Measurements from ENCODE around the gene ARF6.

The ARF6 gene

DNA sequence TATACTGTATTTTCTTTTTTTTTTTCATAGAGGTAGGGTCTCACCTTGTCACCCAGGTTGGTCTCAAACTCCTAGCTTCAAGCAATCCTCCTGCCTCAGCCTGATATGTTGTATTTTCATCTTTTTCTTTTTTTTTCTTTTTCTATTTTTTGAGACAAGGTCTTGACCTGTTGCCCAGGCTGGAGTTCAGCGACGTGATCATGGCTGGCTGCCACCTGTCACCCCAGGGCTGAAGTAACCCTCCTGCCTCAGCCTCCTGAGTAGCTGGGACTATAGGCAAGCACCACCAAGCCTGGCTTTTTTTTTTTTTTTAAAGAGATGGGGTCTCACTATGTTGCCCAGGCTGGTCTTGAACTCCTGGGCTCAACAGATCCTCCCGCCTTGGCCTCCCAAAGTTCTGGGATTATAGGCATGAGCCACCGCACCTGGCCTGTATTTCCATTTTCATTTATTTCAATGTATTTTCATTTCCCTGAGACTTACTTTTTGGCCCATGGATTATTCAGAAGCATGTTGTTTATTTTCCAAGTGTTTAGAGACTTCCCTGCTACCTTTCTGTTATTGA, 16.2 kb upstream of the ARF6 start:
- Histone ChIP-seq H3K4me1 (ENCODE audit: control insufficient read depth in 2 of 2, insufficient read depth in 2 of 2, low read length in 2 of 2) (peaks cover 4 to 10% of the 10 kb centered on the region in 2 donors), H3K9me3 (ENCODE audit: control insufficient read depth in 2 of 2, low read length in 2 of 2) (no peaks in the 10 kb centered on the region), H3K27me3 (ENCODE audit: control insufficient read depth in 2 of 2, insufficient read depth in 2 of 2, low read length in 2 of 2) (no peaks in the 10 kb centered on the region)

DNA sequence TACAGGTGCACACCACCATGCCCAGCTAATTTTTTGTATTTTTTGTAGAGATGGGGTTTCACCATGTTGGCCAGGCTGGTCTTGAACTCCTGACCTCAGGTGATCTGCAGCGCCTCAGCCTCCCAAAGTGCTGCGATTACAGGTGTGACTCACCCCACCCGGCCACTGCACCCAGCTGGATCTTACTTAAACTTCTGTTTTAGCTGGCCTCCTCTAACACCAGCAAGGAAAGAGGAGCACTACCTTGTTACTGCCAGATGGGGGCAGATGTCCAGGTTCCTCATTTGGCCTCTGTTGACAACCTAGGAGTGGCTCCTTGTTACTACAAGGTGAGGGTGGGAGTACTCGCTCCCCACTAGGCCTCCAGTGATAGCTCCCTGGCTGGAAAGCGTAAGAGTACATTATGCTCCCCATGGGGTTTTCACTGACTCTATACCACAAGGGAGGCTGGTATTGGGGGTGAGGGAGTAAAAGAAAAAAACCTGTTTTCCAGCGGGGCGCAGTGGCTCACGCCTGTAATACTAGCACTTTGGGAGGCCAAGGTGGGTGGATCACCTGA, 13.2 kb upstream of the ARF6 start:
- H3K9ac ChIP-seq (ENCODE audit: low read depth in 1 of 2, low read length in 2 of 2): peak overlapping the region; percentile 11 to 41
- H3K27ac ChIP-seq (ENCODE audit: low read depth in 2 of 2, low read length in 2 of 2): peak overlapping the region; percentile 80 to 87
- H3K36me3 ChIP-seq (ENCODE audit: control insufficient read depth in 2 of 2, insufficient read depth in 2 of 2, low read length in 2 of 2): no peaks in the 10 kb centered on the region
- peak overlapping the region in 1 of 2 donors; percentile 13 for H3K4me3 ChIP-seq (ENCODE audit: low read length in 2 of 2)
- H3K4me1 ChIP-seq (ENCODE audit: control insufficient read depth in 2 of 2, insufficient read depth in 2 of 2, low read length in 2 of 2): peaks cover 4 to 10% of the 10 kb centered on the region in 2 donors
- no peaks in the 10 kb centered on the region for H3K27me3 ChIP-seq (ENCODE audit: control insufficient read depth in 2 of 2, insufficient read depth in 2 of 2, low read length in 2 of 2)
- no peaks in the 10 kb centered on the region for H3K9me3 ChIP-seq (ENCODE audit: control insufficient read depth in 2 of 2, low read length in 2 of 2)

More for the DNA sequence above, 16.2 kb upstream of the ARF6 start:
- Histone ChIP-seq H3K36me3 (ENCODE audit: control insufficient read depth in 2 of 2, insufficient read depth in 2 of 2, low read length in 2 of 2) (no peaks in the 10 kb centered on the region), H3K27ac (ENCODE audit: low read depth in 2 of 2, low read length in 2 of 2) (no peak overlapping the region), H3K4me3 (ENCODE audit: low read length in 2 of 2) (no peak overlapping the region), H3K9ac (ENCODE audit: low read depth in 1 of 2, low read length in 2 of 2) (no peak overlapping the region)

DNA sequence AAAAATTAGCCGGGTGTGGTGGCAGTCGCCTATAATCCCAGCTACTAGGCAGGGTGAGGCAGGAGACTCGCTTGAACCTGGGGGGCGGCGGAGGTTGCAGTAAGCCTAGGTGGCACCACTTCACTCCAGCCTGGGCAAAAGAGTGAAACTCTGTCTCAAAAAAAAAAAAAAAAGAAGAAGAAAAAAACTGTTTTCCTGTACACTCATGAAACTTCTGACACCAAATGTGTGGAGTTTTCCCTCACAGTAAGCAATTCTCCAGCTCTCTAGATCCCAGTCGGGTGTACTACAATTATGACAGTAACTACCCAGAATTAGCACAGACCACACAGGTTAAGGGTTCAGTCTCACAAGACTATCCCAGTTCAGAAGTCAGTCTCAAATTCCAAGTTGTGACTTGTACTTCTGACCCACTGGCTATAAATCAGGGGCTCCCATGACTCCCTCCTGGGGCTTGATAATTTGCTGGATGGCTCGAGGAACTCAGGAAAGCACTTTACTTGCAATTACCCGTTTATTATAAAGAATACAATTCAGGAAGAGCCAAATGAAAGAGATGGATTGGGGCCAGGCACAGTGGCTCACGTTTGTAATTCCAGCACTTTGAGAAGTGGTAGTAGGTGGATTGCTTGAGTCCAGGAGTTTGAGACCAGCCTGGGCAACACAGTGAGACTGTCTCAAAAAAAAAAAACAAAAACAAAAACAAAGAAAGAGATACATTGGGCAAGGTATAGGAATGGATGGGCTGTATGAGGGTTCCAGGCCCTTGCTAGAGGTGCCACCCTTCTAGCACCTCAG, 12.4 kb upstream of the ARF6 start:
- peaks cover 4 to 13% of the 10 kb centered on the region in 2 donors for H3K4me1 ChIP-seq (ENCODE audit: control insufficient read depth in 2 of 2, insufficient read depth in 2 of 2, low read length in 2 of 2)
- H3K27me3 ChIP-seq (ENCODE audit: control insufficient read depth in 2 of 2, insufficient read depth in 2 of 2, low read length in 2 of 2): no peaks in the 10 kb centered on the region
- no peaks in the 10 kb centered on the region for H3K9me3 ChIP-seq (ENCODE audit: control insufficient read depth in 2 of 2, low read length in 2 of 2)
- H3K9ac ChIP-seq (ENCODE audit: low read depth in 1 of 2, low read length in 2 of 2): peak overlapping the region; percentile 12 to 41
- H3K4me3 ChIP-seq (ENCODE audit: low read length in 2 of 2): peak overlapping the region in 1 of 2 donors; percentile 13
- no peaks in the 10 kb centered on the region for H3K36me3 ChIP-seq (ENCODE audit: control insufficient read depth in 2 of 2, insufficient read depth in 2 of 2, low read length in 2 of 2)
- H3K27ac ChIP-seq (ENCODE audit: low read depth in 2 of 2, low read length in 2 of 2): peak overlapping the region; percentile 80 to 87

DNA sequence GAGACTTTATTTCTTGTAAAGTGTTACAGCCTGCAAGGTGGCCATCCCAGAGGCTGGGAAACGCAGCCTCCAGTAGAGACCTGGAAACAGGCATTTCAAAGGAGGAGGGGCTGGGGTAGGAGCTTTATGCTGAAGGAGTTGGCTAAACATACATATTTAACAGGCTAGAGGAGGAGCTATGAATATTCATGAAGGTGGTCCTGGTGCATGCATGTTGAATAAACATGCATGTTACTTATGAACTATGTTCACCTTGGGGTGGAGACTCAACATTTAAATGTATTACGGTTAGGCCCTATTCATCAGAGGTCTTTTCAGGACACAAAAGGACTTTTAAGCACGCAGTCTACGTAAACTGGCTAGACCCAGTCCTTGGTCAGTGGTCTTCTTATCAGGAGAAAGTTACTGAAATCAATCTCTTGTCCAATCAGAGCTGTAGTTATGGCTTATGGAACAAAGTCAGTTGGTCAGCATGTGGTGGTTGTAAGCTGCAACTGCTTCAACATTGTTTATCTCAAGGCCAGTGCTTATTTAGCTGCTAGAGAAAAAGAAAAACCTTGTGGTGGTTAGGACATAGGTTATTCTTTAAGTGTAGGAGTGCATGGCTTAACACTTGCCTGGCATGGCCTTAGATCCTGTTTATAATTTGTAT, 11.4 kb upstream of the ARF6 start:
- H3K4me3 ChIP-seq (ENCODE audit: low read length in 2 of 2): no peak overlapping the region
- no peaks in the 10 kb centered on the region for H3K9me3 ChIP-seq (ENCODE audit: control insufficient read depth in 2 of 2, low read length in 2 of 2)

DNA sequence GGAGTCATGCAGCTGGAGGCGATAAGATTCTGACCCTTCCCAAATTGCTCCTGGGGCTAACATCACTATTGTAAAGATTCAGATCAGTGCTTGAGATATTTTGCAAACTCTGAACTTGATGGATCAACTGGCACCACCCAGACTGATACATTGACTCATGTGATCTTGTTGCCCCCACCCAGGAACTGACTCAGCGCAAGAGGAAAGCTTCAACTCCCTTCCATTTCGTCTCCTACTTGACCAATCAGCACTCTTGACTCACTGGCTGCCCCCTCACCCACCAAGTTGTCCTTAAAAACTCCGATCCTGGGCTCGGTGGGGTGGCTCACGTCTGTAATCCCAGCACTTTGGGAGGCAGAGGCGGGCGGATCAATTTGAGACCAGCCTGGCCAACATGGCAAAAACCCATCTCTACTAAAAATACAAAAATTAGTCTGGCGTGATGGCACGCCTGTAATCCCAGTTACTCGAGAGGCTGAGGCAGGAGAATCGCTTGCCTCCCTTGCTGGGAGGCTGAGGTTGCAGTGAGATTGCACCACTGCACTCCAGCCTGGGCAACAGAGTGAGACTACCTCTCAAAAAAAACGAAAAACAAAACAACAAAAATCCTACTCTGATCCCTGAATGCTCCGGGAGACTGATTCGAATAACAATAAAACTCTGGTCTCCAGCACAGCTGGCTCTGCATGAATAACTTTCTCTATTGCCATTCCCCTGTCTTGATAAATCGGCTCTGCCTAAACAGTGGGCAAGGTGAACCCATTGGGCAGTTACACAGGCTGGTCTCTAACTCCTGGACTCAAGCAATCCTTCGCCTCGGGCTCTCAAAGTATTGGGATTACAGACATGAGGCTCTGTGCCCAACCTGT, 9.8 kb upstream of the ARF6 start:
- Histone ChIP-seq H3K4me1 (ENCODE audit: control insufficient read depth in 2 of 2, insufficient read depth in 2 of 2, low read length in 2 of 2) (peaks cover 9 to 26% of the 10 kb centered on the region in 2 donors), H3K27ac (ENCODE audit: low read depth in 2 of 2, low read length in 2 of 2) (no peak overlapping the region), H3K36me3 (ENCODE audit: control insufficient read depth in 2 of 2, insufficient read depth in 2 of 2, low read length in 2 of 2) (no peaks in the 10 kb centered on the region), H3K9me3 (ENCODE audit: control insufficient read depth in 2 of 2, low read length in 2 of 2) (no peaks in the 10 kb centered on the region), H3K9ac (ENCODE audit: low read depth in 1 of 2, low read length in 2 of 2) (no peak overlapping the region), H3K4me3 (ENCODE audit: low read length in 2 of 2) (no peak overlapping the region), H3K27me3 (ENCODE audit: control insufficient read depth in 2 of 2, insufficient read depth in 2 of 2, low read length in 2 of 2) (no peaks in the 10 kb centered on the region)

More for the DNA sequence above, 11.4 kb upstream of the ARF6 start:
- H3K27me3 ChIP-seq (ENCODE audit: control insufficient read depth in 2 of 2, insufficient read depth in 2 of 2, low read length in 2 of 2): no peaks in the 10 kb centered on the region
- H3K9ac ChIP-seq (ENCODE audit: low read depth in 1 of 2, low read length in 2 of 2): no peak overlapping the region
- H3K27ac ChIP-seq (ENCODE audit: low read depth in 2 of 2, low read length in 2 of 2): no peak overlapping the region
- H3K4me1 ChIP-seq (ENCODE audit: control insufficient read depth in 2 of 2, insufficient read depth in 2 of 2, low read length in 2 of 2): peaks cover 4 to 18% of the 10 kb centered on the region in 2 donors
- no peaks in the 10 kb centered on the region for H3K36me3 ChIP-seq (ENCODE audit: control insufficient read depth in 2 of 2, insufficient read depth in 2 of 2, low read length in 2 of 2)

DNA sequence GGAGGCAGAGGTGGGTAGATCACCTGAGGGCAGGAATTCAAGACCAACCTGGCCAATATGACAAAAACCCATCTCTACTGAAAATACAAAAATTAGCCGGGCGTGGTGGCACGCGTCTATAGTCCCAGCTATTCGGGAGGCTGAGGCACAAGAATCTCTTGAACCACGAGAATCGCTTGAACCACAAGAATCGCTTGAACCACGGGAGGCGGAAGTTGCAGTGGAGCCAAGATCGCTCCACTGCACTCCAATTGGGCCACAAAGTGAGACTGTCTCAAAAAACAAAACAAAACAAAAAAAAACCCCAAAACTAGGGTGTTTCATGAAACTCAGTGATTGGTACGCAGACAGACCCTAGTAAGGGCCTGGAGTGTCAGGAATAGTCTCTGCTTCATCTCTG, 6.4 kb upstream of the ARF6 start:
- no peak overlapping the region for H3K4me3 ChIP-seq (ENCODE audit: low read length in 2 of 2)
- H3K4me1 ChIP-seq (ENCODE audit: control insufficient read depth in 2 of 2, insufficient read depth in 2 of 2, low read length in 2 of 2): peaks cover 7 to 19% of the 10 kb centered on the region in 2 donors
- H3K9me3 ChIP-seq (ENCODE audit: control insufficient read depth in 2 of 2, low read length in 2 of 2): no peaks in the 10 kb centered on the region
- no peaks in the 10 kb centered on the region for H3K27me3 ChIP-seq (ENCODE audit: control insufficient read depth in 2 of 2, insufficient read depth in 2 of 2, low read length in 2 of 2)
- no peak overlapping the region for H3K9ac ChIP-seq (ENCODE audit: low read depth in 1 of 2, low read length in 2 of 2)
- H3K36me3 ChIP-seq (ENCODE audit: control insufficient read depth in 2 of 2, insufficient read depth in 2 of 2, low read length in 2 of 2): no peaks in the 10 kb centered on the region
- no peak overlapping the region for H3K27ac ChIP-seq (ENCODE audit: low read depth in 2 of 2, low read length in 2 of 2)

DNA sequence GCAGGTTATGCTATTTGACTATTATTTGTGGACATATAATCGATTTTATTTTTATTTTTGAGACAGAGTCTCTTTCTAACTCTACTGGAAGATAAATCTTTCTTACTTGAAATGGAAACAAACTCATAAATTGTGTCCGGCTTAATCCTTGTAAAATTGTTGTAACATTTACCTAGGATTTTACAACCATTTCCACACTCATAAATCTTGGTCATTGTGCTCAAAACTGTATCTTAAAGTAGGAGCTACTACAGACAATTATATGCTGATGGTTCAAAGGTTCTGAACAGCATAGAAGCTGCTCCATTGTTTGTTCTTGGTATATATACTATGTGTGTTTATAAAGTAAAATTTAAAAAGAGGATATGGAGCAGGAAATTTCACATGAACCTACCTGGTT, 4.6 kb upstream of the ARF6 start:
- H3K4me3 ChIP-seq (ENCODE audit: low read length in 2 of 2): peak overlapping the region in 1 of 2 donors; percentile 20
- no peaks in the 10 kb centered on the region for H3K9me3 ChIP-seq (ENCODE audit: control insufficient read depth in 2 of 2, low read length in 2 of 2)
- H3K27me3 ChIP-seq (ENCODE audit: control insufficient read depth in 2 of 2, insufficient read depth in 2 of 2, low read length in 2 of 2): no peaks in the 10 kb centered on the region
- no peaks in the 10 kb centered on the region for H3K36me3 ChIP-seq (ENCODE audit: control insufficient read depth in 2 of 2, insufficient read depth in 2 of 2, low read length in 2 of 2)
- no peak overlapping the region for H3K9ac ChIP-seq (ENCODE audit: low read depth in 1 of 2, low read length in 2 of 2)
- peak overlapping the region; percentile 77 to 80 for H3K27ac ChIP-seq (ENCODE audit: low read depth in 2 of 2, low read length in 2 of 2)
- peaks cover 13 to 24% of the 10 kb centered on the region in 2 donors for H3K4me1 ChIP-seq (ENCODE audit: control insufficient read depth in 2 of 2, insufficient read depth in 2 of 2, low read length in 2 of 2)

DNA sequence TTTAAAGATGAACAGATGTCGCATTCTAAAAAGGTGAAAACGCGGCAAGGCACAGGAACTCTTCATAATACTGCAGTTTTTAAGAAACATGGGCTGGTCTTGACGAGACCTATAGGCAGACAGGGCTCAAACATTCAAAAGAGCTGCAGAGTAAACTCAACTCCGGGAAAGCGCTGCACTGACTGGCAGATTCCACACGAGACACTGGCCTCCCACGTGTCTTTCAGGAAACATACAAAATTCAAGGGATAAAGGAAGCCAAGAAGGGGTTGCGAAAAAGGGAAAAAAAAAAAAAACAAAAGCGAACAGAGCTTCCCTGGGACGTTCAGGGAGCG, 614 bp upstream of the ARF6 start:
- peak overlapping the region; percentile 95 to 96 for H3K4me3 ChIP-seq (ENCODE audit: low read length in 2 of 2)
- H3K9ac ChIP-seq (ENCODE audit: low read depth in 1 of 2, low read length in 2 of 2): peak overlapping the region; percentile 97 to 100
- no peaks in the 10 kb centered on the region for H3K27me3 ChIP-seq (ENCODE audit: control insufficient read depth in 2 of 2, insufficient read depth in 2 of 2, low read length in 2 of 2)
- peaks cover 11 to 13% of the 10 kb centered on the region in 2 donors for H3K36me3 ChIP-seq (ENCODE audit: control insufficient read depth in 2 of 2, insufficient read depth in 2 of 2, low read length in 2 of 2)
- H3K9me3 ChIP-seq (ENCODE audit: control insufficient read depth in 2 of 2, low read length in 2 of 2): no peaks in the 10 kb centered on the region
- peak overlapping the region; percentile 100 for H3K27ac ChIP-seq (ENCODE audit: low read depth in 2 of 2, low read length in 2 of 2)
- peaks cover 20 to 26% of the 10 kb centered on the region in 2 donors for H3K4me1 ChIP-seq (ENCODE audit: control insufficient read depth in 2 of 2, insufficient read depth in 2 of 2, low read length in 2 of 2)

DNA sequence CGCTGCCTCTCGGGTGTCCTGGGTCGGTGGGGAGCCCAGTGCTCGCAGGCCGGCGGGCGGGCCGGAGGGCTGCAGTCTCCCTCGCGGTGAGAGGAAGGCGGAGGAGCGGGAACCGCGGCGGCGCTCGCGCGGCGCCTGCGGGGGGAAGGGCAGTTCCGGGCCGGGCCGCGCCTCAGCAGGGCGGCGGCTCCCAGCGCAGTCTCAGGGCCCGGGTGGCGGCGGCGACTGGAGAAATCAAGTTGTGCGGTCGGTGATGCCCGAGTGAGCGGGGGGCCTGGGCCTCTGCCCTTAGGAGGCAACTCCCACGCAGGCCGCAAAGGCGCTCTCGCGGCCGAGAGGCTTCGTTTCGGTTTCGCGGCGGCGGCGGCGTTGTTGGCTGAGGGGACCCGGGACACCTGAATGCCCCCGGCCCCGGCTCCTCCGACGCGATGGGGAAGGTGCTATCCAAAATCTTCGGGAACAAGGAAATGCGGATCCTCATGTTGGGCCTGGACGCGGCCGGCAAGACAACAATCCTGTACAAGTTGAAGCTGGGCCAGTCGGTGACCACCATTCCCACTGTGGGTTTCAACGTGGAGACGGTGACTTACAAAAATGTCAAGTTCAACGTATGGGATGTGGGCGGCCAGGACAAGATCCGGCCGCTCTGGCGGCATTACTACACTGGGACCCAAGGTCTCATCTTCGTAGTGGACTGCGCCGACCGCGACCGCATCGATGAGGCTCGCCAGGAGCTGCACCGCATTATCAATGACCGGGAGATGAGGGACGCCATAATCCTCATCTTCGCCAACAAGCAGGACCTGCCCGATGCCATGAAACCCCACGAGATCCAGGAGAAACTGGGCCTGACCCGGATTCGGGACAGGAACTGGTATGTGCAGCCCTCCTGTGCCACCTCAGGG, 679 bp downstream of the ARF6 start:
- Histone ChIP-seq H3K4me1 (ENCODE audit: control insufficient read depth in 2 of 2, insufficient read depth in 2 of 2, low read length in 2 of 2) (peaks cover 22 to 34% of the 10 kb centered on the region in 2 donors), H3K9me3 (ENCODE audit: control insufficient read depth in 2 of 2, low read length in 2 of 2) (no peaks in the 10 kb centered on the region), H3K9ac (ENCODE audit: low read depth in 1 of 2, low read length in 2 of 2) (peak overlapping the region; percentile 97 to 100)

More for the DNA sequence above, 679 bp downstream of the ARF6 start:
- H3K27ac ChIP-seq (ENCODE audit: low read depth in 2 of 2, low read length in 2 of 2): peak overlapping the region; percentile 100
- no peaks in the 10 kb centered on the region for H3K27me3 ChIP-seq (ENCODE audit: control insufficient read depth in 2 of 2, insufficient read depth in 2 of 2, low read length in 2 of 2)
- peak overlapping the region; percentile 95 to 96 for H3K4me3 ChIP-seq (ENCODE audit: low read length in 2 of 2)
- peaks cover 11 to 13% of the 10 kb centered on the region in 2 donors for H3K36me3 ChIP-seq (ENCODE audit: control insufficient read depth in 2 of 2, insufficient read depth in 2 of 2, low read length in 2 of 2)
